Nasal cavity respiratory epithelium epithelial cell of viscerocranial mucosa (primary cell): Measurements from ENCODE around the gene TSACC. TPM values are rescaled to one million over a fixed set of nuclear protein-coding genes. Genes with fewer than 3 reads are reported as not detected.

Source experiments
- total RNA-seq: library from RNA; depleted of rRNA; stranded (reverse); fragments of >200 nt; gene quantifications from 2 replicates; pipeline ENCODE4 v1.2.3, GENCODE V29; 2014

TSACC gene
- 0.34 and 0.36 TPM in 2 replicates for total RNA-seq

GRCh38 chr1:156338180-156338976 is at the start of gene TSACC, which contains the start of gene CCT3:
Gene TSACC (plus strand): TSS chr1:156338526. CDS start chr1:156339758, 1,232 bp downstream.
Gene CCT3 (minus strand): TSS chr1:156338292. CDS start chr1:156338184, 108 bp downstream.

GRCh38 chr1:156295391-156295947 is 42.9 kb upstream of the TSACC start, which contains the start of gene GLMP:
Gene GLMP (minus strand): TSS chr1:156295679. CDS start chr1:156295645, 34 bp downstream.

GRCh38 chr1:156298852-156299357 is 39.4 kb upstream of the TSACC start, which contains the start of gene VHLL:
Gene VHLL (minus strand): TSS chr1:156299307. CDS start chr1:156299189, 118 bp downstream.

GRCh38 chr1:156368889-156369684 is 30.8 kb downstream of the TSACC start, which contains the start of gene RHBG:
Gene RHBG (plus strand): TSS chr1:156369211. CDS start chr1:156369250, 39 bp downstream.

Other genes starting within 250 kb of the TSACC start
- 455 and 618 TPM in 2 replicates for gene LMNA, start 223.8 kb upstream of the TSACC start, total RNA-seq
- gene SEMA4A, start 184.9 kb upstream of the TSACC start, total RNA-seq = 3.8 and 11.9 TPM in 2 replicates
- 9.2 and 14.5 TPM in 2 replicates for gene SLC25A44, start 144.4 kb upstream of the TSACC start, total RNA-seq
- 21.2 and 44.4 TPM in 2 replicates for gene PMF1, start 125.5 kb upstream of the TSACC start, total RNA-seq
- gene BGLAP, start 96.3 kb upstream of the TSACC start, total RNA-seq = under 0.01 and 0.07 TPM in 2 replicates
- 0.34 and 1.1 TPM in 2 replicates for gene PAQR6, start 90.5 kb upstream of the TSACC start, total RNA-seq
- 47.8 and 91.1 TPM in 2 replicates for gene SMG5, start 55.7 kb upstream of the TSACC start, total RNA-seq
- 9.2 and 16.1 TPM in 2 replicates for gene TMEM79, start 54.2 kb upstream of the TSACC start, total RNA-seq
- 27.0 and 28.6 TPM in 2 replicates for gene GLMP, start 42.8 kb upstream of the TSACC start, total RNA-seq
- gene VHLL, start 39.2 kb upstream of the TSACC start, total RNA-seq = 0.57 TPM in 1 of 2 replicates, not detected in the other
- 352 and 394 TPM in 2 replicates for gene CCT3, start 234 bp upstream of the TSACC start, total RNA-seq
- gene RHBG, start 30.7 kb downstream of the TSACC start, total RNA-seq = under 0.01 TPM in 1 of 2 replicates, not detected in the other
- gene MEF2D, start 162.2 kb downstream of the TSACC start, total RNA-seq = 4.8 and 10.3 TPM in 2 replicates
- gene IQGAP3, start 234.0 kb downstream of the TSACC start, total RNA-seq = 0.07 and 0.34 TPM in 2 replicates
- not detected in 2 replicates for gene TTC24, start 241.2 kb downstream of the TSACC start, total RNA-seq